ENCODE measurements around the gene RAP1GAP.
A peak's percentile ranks its signal among the peaks of the same experiment; 100 is the strongest.
"Not testable (repeated sequence)": the region's sequence is repeated elsewhere in the genome, so short reads cannot be mapped to it uniquely, and the experiment has no call there.

The RAP1GAP gene

DNA sequence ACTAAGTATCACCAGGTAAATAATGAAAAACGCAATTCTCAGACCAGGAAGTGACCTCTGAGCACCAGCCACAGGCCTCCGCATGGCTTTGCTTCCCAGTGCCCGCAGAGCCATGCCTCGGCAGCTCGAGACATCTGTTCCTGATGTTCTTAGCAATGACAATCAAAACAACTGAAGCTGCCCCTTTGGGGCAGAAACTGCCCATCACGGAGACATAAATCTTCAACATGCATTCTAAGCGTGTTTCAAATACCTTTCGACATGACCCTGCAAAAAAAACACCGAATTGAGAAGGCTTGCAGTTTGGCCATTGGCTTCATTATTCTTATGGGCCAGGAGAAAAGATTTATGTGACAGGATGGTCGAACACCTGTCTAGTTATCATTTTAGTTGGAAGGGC is 5.8 kb upstream of the RAP1GAP start:
- no peak for DNase-seq

DNA sequence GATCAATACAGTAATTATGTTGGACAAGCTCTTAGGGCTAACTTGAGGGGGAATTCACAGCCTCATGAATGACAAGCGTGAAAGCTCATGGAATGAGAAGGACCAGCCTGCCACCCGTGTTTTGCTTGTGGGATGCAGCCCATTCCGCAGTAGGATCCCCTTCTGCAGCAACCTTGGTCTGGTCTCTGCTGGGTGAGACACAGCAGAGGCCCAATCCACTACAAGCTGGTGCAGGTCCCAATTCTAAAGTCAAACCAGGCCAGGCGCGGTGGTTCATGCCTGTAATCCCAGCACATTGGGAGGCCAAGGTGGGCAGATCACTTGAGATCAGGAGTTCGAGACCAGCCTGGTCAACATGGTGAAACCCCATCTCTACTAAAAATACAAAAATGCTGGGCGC is 4.7 kb upstream of the RAP1GAP start:
- DNase-seq, result not testable (repeated sequence)

DNA sequence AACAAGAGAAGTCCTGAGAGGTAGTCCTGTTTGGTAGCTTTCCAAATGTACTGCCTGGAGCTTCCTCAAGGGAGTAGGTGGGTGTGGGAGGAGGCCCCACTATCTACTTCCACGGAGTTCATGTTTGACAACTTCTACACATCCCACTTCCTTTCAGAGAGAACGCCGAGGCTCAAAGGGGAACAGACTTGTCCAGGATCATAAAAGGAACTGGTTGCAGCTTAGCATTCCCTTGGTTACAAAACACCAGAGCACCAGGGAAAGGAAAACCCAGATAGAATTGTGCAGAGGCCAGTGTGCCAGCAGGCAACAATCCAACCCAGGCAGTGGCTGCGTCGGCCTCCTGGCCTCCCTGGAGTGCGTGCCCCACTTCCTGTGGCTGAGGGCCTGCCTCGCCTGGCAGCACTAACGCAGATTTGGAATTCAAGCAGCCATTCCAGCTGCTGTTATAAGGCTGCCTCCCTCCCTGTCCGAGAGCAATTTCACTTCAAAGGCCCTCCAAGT is 4.2 kb upstream of the RAP1GAP start:
- DNase-seq, result peak; percentile 54

DNA sequence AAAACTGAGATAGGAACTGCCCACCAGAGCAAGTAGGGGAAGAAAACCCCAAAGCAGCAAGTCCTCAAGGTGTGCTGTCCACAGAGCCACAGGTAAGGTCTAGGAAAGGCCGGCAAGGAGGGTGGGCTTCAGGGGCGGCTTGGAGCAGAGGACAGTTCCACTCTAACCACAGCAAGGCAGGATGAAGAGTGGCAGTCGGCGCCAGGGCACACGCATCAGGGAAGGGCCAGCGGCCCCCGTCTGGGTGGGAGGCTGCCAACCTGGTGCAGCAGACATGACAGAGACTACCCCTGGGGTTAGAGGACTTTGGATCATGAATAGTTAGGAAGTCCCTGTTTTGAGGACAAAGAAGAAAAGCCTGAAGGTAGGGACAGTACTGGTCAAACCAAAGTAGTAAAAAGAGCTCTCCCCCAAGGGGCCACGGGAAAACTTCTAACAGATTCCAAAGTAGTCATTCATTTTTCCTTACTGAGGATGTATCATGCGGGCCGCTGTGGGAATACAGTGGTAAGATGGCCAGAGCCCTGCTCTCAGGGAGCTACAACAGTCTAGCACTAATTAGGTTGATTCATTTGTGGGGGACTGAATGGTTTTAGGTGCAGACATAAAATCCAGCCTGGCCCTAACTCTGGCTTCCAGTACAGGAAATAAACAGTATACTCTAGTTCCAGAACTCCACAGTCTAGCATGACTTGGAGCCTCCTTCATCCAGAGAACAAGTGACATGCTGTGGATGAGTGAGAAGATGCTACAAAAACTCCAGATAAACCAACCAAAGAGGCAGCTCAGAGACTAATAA is 3.5 kb upstream of the RAP1GAP start:
- no peak for DNase-seq

DNA sequence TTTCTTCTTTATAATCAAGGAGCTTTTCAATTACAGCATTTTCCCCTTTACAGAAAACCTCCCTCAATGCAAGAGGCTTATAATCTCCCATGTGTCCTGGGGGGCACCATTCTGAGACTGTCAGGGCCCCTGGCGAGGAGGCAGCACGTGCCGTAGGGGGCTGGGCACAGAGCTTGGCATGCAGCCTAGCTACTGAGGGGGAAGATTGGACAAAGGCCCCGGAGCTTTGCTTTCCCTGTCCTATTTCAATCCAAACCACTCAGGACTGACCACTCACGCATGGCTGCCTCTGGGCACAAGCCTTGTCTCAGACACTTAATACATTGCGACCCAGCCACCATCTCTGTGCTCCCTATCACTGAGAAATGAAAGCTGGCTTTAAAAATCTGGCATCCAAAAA is 2.8 kb upstream of the RAP1GAP start:
- peak; percentile 88 for DNase-seq

DNA sequence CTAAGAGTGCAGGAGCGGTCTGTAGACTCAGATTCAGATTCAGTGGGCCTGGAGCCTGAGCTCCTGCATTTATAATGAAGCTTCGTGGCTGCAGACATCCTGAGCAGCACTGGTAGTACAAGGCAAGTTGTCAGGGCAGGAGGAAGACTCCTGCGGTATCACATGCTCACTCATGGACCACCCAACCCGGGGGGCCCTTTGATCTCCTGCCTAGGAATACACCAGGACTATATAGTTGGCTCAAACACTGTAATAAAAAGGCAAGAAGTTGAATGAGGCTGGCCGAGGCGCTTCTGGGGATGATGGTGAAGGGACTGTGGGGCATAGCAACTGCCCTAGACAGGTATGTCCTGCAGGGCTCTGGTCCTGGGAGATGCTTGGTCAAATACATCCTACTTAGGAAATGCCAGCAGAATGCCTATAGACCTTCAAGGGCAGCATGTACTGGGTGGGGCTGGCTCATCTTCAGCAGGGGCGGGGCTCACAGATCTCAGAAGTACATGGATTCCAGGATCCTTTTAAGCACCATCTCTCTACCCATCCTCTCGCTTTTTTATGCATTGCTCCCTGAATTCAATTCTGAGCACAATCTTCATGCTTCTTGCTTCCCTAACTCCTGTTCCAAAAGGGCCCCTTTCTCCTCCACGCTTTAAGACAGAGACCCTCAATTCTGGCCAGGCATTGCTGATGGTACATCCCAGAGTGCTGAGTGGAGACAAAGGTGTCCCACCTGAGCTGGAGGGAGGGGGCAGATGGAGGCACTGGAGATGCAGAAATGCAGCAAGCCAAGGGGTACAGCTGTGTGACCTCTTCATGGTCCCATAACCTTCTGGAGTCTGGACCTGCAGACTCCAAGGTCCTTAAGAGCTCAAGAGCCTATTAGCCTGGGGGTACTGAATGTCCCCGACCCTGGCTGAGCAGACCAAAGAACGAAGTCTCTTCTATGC is 2.1 kb upstream of the RAP1GAP start:
- DNase-seq, result peak; percentile 25

DNA sequence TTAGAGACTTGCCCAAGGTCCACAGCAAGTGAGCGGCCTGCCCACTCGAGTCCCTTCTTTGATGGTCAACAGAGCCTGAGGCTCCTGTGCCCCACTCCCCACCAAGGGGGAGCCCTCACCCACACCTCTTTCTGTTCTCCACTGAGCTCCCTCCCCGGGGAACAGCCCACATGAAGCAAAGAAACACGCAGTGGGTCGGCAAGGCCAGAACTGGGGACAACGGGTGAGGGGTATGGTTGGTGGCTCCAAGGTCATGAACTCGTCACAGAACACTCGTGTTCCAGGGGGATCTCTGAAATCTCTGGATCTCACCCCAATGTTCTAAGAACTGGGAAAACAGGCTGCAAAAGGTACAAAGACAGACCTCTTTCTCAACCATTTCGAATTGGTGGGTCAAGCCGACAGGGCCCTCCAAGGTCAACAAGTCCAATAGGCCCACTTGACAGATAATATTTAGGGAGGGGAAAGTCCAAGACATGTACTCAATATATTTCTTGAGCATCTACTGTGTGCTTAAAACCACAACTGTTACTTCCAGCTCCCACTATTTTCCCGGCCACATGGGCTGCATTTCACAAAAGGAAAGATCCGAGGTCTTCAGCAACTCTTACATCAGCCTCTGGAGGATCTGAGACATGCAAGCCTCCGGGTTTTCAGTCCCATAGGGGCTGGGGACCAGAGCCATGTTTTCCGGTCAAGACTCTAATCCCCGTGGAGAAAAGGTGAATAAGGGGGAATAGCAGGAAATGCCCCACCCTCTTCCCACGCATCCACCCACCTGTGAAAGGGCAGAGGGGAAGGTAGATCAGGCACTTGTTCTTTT is 1.1 kb upstream of the RAP1GAP start:
- DNase-seq, result peak; percentile 25

DNA sequence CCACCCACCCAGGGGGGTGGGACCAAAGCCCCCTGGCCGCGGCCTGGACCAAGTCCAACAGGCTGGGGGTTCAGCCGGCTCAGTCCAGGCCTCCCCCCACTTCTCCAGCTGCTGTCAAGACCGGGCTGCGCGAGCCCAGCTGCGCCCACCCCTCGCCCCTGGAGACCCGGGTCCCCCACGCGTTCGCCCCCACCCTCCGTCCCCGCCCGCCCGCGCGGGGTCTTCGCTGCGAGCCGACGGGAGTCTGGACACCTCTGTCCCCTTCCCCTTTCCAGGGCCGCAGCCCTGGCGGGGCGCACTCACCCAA is 253 bp downstream of the RAP1GAP start:
- DNase-seq, result no peak

DNA sequence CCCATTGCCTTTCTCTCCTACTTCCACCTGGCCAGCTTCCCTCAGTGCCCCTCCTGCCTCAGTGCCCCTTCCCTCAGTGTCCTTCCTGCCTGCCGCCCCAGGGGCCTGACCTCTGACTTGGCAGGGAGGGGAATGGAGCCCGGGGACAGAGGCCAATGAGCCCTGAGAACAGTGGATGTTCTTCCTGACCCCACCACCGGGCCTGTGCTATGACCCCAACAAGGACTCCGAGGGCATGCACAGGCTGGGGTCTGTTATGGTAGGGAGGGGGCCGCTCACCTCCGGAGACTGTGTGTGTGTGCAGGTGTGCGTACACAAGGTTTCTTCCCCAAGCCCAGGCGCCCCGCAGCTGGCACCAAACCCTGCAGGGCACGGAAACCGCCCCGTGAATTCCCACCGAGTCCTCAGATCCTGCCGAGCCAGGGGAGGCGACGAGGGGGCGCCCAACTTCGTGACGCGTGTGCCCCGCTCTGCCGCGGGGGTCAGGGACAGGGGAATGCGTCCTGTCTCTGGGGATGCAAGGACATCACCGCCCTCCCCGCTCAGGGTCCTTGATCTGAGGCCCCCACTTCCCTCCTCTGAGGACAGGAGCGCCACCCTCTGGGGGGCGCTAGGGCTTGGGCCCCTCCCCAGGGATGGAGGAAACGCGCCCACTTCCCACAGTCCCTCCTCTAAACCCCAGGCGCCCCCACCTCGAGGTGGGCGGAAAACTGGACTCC is 766 bp downstream of the RAP1GAP start:
- peak; percentile 42 for DNase-seq

DNA sequence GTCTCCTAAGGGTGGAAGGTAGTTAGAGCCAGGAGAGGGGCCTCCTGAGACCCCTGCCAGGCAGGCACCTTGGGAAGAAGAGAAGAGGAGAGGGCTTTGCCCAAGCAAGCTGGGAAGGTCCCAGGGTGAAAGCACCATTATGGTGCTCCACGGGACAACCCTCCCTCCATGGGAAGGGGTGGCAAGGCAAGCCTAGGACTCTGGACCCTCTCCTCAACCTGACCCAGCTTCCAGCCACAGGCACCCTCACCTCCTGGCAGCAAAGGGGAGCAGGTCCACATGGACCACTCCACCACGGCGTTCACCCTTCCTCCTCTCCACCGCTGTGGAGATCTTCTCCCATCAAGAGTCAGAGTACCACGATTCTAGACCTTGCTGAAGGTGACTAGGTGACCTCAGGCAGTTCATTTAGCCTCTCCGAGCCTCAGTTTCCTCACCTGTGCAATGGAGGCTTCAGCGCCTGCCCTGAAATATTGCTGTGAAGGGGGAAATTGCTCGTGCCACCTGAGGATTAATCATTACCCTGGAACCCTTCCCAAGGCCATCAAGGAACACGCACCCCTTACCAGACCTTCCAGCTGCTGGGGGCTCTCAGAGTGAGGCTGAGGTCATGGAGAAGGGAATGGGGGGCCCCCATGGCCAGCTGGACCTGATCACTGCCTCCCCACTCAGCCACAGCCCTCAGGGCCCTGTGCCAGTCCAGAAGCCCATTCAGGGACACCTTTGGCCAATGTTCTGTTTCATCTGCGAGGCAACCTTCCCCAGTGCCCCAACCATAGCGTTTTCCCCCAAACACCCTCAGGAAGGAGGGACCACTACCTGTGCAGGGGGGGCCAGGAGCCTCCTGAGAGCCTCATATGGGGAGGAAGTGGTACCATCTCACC is 1.6 kb downstream of the RAP1GAP start:
- peak; percentile 13 for DNase-seq

DNA sequence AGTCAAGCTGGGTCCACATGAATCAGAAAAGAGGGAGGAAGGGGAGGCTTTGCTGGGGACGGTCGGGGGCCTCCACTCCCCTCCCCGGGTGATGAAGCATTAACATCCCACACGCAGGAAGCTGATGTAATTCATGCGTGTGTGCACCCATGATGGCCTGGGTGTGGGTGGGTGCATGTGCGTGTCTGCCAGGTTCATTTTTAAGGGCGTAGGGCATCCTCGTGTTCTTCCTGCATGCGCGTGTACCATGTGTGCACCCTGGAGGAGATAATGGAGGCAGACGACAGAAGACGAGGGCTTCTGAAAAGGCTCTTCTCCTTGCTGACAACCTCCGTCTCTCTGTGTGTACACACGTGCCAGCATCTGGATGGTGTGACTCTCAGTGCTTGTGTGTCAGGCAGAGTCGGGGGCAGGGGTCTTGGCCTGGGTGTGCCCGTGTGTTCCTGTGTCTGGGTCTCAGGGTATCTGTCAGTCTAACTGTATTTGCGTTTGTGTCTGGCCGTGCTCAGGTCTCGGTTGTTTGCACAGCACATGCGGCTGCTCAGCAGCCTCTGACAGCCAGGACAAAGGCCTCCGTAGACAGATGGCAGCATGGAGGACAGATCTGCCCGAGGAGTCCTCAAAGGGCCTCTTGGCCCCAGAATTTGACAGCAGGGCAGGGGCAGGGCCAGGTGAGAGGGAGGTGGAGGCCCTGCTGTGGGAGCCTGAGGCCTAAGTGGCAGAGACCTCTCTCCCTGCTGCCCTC is 2.4 kb downstream of the RAP1GAP start:
- DNase-seq, result peak; percentile 45

DNA sequence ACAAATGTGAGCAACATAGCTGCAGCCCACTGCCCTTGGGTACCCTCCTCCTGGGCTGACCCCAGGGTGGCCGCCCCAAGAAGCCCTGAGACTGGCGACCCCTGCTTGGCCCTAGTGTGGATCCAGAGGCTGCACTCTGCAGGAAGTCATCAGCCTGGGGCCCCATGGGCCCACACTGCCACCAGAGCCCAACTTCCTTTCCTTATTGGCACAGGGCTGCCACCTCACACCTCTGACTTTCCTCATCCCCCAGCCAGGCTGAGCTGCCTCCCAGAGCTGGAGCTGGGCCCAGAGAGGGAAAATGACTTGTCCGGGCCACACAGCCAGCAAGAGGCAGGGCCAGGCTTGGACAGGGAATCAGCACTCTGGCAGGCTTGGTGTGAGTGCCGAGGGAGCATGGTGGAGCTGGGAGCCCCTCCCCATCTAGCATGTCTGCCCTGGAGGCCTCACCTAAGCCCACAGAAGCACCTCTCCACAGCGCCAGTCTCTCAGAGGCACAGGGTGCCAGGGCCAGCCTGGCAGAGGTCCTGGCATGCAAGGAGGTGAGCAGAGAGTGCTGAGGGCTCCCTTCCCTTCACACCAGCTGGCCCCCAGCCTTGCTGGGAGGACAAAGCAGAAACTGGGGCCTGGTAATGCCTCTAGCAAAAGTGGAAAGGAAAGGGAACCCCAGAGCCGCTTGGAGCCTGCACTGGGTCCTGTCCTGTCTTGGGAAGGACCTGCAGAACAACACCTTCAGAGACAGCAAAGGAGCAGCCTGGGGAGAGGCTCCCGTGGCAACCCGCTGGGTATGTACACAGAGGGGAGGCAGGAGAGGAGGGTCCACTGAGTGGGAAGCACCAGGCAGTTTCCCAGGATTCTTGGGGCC is 3.2 kb downstream of the RAP1GAP start:
- no peak for DNase-seq

DNA sequence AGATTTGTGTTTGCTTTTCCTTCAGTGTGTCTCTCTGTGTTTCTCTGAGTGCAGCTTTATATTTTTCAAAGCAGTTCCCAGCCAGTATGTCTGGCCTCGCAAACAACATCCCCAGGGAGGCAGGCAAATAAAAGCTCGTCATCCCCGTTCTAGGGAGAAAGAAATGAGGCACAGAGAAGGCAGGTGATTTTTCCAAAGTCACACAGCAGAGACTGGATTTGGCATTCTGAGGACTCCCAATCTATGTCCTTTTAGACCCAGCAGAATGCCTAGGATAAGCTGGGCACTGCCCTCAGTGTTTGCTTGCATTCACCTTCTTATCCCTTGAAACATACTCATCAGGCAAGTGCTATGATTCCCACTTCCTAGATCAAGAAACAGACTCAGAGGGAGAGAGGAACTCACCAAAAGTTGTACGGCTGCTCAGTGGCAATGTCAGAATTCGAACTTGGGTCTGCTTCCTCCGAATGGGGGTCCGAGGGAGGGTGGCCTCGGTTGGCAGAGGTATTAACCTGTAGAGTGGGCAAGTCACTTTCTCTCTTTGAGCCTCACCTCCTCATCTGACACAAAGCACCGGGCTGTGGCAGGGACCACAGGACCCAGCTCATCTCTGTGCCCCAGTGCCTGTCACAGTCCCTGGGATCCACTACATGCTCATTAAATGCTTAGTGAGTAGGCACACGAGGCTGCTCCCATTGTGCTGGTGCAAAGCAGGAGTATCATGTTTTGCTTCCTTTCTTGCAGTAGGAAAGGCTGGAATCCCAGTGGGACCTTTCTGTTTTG is 4.2 kb downstream of the RAP1GAP start:
- DNase-seq, result no peak

DNA sequence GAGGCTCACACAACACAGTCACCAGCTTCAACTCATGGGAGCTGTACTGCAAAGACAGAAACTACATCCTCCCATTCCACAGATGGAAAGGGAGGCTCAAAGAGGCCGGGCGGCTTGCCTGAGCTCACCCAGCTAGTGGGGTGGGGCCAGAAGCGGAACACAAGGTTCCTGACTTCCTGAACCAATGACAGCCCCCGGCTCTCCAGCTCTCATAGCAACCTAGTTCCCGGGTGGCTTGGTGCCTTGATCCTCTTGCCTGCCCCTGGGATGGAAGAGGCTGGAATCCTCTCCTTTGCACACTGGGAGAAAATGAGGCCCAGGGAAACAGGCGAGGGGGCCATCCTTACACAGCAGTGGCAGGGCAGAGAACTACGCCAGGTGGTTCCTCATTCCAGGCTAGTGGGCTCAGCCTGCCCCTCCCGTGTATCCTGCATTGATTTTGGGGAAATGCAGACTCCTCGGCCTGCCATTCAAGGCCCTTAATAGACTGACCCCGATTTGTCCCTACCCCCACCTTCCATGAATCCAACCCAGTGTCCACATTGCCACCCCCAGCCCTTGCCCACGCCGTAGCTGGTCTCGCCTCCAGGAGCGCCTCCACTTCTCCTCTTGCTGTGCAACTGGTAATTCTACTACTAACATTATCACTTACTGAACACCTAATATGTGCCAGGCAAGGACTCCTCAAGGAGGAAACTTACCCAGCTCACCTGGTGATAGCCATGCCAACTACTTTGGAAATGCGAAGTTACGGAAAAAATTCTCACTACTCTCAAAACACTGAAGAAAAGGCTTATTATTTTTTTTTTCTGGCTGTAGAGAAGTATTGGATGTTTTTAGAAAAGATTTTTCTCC is 5.0 kb downstream of the RAP1GAP start:
- no peak for DNase-seq

DNA sequence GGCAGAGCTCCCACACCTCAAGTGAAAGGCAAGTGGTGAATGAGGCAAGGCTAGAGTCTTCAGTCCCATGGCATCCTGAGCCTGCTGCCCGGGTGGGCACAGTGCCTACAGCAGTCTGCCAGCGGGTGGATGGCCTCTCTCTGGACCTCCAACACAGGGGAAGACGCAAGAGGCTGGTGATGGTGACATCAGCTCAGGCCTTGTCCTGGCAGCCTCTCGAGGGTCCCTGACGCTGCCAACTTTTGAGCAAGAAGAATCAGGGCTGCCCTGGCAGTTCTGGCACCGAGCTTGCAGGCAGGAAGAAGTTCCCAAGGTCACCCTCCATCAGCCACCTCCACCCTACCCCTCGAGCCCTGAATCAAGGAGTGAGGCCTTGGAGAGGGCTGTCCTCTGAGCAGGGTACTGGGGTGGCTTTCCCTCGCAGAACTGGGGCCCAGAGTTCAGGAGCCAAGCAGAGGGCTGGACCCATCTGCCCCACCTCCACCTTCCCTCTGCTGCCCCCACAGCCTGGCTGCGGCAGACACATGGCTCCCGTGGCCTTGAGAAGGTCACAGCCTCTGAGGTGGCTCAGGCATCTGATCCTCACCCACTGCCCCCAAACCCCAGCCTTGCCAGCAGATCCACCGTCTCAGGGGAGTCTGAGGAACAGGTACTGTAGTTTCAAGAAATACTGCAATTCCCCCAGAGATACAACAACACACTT is 5.8 kb downstream of the RAP1GAP start:
- no peak for DNase-seq

DNA sequence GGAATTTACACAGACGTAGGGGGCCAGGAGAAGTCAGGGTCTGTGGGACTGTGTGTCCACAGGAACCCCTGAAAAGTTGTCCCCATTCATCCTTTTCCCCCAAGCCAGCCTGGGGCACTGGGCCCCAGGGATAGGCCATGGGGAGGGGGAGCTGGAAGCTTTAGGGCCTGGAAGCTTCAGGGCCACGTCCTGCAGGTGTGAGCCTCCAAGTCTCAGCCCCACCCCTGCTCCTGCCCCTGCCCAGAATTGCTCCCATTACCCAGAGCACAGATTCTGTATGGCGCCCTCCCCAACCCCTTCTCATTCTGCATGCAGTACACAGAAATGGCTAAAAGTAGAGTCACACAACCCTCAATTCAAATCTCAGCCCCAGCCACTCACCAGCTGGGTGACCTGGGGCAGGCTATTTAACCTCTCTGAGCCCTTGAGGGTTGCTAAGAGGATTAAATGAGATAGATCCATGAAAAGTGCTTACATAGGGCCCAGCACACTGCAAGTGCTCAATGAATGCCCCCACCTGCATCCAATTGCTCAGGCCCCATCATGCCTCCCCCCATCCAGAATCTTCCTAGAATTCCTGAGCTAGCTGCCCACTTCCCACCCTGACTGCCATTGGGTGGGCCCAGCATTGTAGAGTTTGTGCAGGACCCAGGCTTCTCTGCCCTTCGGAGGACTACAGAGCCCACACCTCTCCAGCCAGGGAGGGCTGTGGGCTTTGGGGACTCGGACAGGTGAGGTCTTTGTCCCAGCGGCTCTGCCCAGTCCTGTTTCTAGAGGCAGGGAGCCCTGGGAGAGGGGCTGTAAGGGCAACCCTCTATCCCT is 6.5 kb downstream of the RAP1GAP start:
- no peak for DNase-seq
